IPS DF 19.7 (cell line): Measurements from ENCODE around the gene NXPH2.
A peak's percentile ranks its signal among the peaks of the same experiment; 100 is the strongest.

Source experiments
- DNase-seq: peaks from one replicate; pipeline ENCODE4 v3.0.0-alpha.2; 2013; ENCODE audit warnings: low read depth, low spot score

The NXPH2 gene

GRCh38 chr2:138779781-138780445 is at the start of gene NXPH2:
Gene NXPH2 (minus strand): TSS chr2:138780390. CDS start chr2:138780241, 149 bp downstream.
- DNase-seq = no peak

- no peak for DNase-seq
These were observed 49.2 kb upstream of the NXPH2 start for GRCh38 chr2:138829326-138829919.

- no peak for DNase-seq
These were observed 47.4 kb upstream of the NXPH2 start for GRCh38 chr2:138827426-138828054.

- DNase-seq = peak; percentile 45
These were observed 43.5 kb upstream of the NXPH2 start for GRCh38 chr2:138823666-138824065.

- no peak for DNase-seq
These were observed 39.8 kb upstream of the NXPH2 start for GRCh38 chr2:138819964-138820363.

GRCh38 chr2:138818556-138818955 is 38.4 kb upstream of the NXPH2 start:
- no peak for DNase-seq

GRCh38 chr2:138814123-138814898 is 34.1 kb upstream of the NXPH2 start:
- DNase-seq = no peak

GRCh38 chr2:138811431-138811830 is 31.2 kb upstream of the NXPH2 start:
- DNase-seq = no peak

- no peak for DNase-seq
These were observed 14.5 kb upstream of the NXPH2 start for GRCh38 chr2:138794724-138795123.

GRCh38 chr2:138787053-138787666 is 7.0 kb upstream of the NXPH2 start:
- no peak for DNase-seq

GRCh38 chr2:138782383-138782782 is 2.2 kb upstream of the NXPH2 start:
- no peak for DNase-seq

- no peak for DNase-seq
These were observed 718 bp upstream of the NXPH2 start for GRCh38 chr2:138780908-138781307.

- no peak for DNase-seq
These were observed 273 bp upstream of the NXPH2 start for GRCh38 chr2:138780446-138780880.

- DNase-seq = no peak
These were observed 797 bp downstream of the NXPH2 start for GRCh38 chr2:138779406-138779780.

- DNase-seq = peak; percentile 92
These were observed 2.2 kb downstream of the NXPH2 start for GRCh38 chr2:138777996-138778395.

- DNase-seq = no peak
These were observed 4.5 kb downstream of the NXPH2 start for GRCh38 chr2:138775736-138776135.

- no peak for DNase-seq
These were observed 8.7 kb downstream of the NXPH2 start for GRCh38 chr2:138771534-138771933.

- DNase-seq = no peak
These were observed 13.1 kb downstream of the NXPH2 start for GRCh38 chr2:138767101-138767500.

- DNase-seq = no peak
These were observed 13.7 kb downstream of the NXPH2 start for GRCh38 chr2:138766464-138766863.

GRCh38 chr2:138763971-138764370 is 16.2 kb downstream of the NXPH2 start:
- DNase-seq = no peak

GRCh38 chr2:138762533-138762932 is 17.7 kb downstream of the NXPH2 start:
- no peak for DNase-seq

GRCh38 chr2:138760676-138761075 is 19.5 kb downstream of the NXPH2 start:
- DNase-seq = no peak
